Caco-2 (cell line): Measurements from ENCODE around the gene SIAE. TPM values are rescaled to one million over a fixed set of nuclear protein-coding genes. Genes with fewer than 3 reads are reported as not detected.

ENCODE experiments used
- BruUV-seq: library from RNA; stranded (reverse); fragments of 400-500 nt; replicated peaks from 2 replicates; lab custom pipeline; 2021; lab: Mats Ljungman, UMichigan
- CTCF ChIA-PET: fragments of 300-600 bp; sonication (Branson Sonifier 250); formaldehyde crosslinking; loops from one replicate; lab custom pipeline; 2022; ENCODE audit warnings: antibody characterized with exemption; lab: Charles Lee
- POLR2A ChIA-PET: fragments of 300-600 bp; sonication (Branson Sonifier 250); formaldehyde crosslinking; loops from one replicate; lab custom pipeline; 2022; ENCODE audit warnings: antibody characterized with exemption; lab: Charles Lee
- DNase-seq, 2 experiments: peaks; one replicate each; pipeline versions ENCODE4 v3.0.0 to v3.0.0-alpha.2; 2020 to 2022
- H3K27me3 ChIP-seq: replicated peaks from 2 replicates; pipeline ENCODE4 v1.6.0; 2011; ENCODE audit warnings: low read length; ENCODE audit not compliant: control insufficient read depth, insufficient read depth
- H3K36me3 ChIP-seq: 2 replicates; pipeline ENCODE4 v1.5.1; 2011; ENCODE audit warnings: low read length; ENCODE audit not compliant: control insufficient read depth, insufficient read depth
- H3K4me1 ChIP-seq: fragments of 250-450 bp; sonication (Bioruptor Pico); 2 replicates; pipeline ENCODE4 v1.5.1; 2020; ENCODE audit warnings: mild to moderate bottlenecking
- H3K4me3 ChIP-seq: 2 replicates; pipeline ENCODE4 v1.5.1; 2011; ENCODE audit warnings: low read depth, mild to moderate bottlenecking, control low read depth, low read length
- H3K9me3 ChIP-seq: fragments of 250-450 bp; sonication (Bioruptor Pico); 2 replicates; pipeline ENCODE4 v1.5.1; 2020; ENCODE audit warnings: mild to moderate bottlenecking, moderate library complexity
- H3K27ac Mint-ChIP-seq: one replicate; pipeline ENCODE4 v1.8.0; 2022; ENCODE audit warnings: mixed read lengths; ENCODE audit not compliant: unreplicated experiment
- H3K27me3 Mint-ChIP-seq: one replicate; pipeline ENCODE4 v1.8.0; 2022; ENCODE audit warnings: mixed read lengths; ENCODE audit not compliant: insufficient read depth, unreplicated experiment
- H3K36me3 Mint-ChIP-seq: one replicate; pipeline ENCODE4 v1.8.0; 2022; ENCODE audit warnings: mild to moderate bottlenecking, mixed read lengths; ENCODE audit not compliant: insufficient read depth, unreplicated experiment
- H3K4me1 Mint-ChIP-seq: one replicate; pipeline ENCODE4 v1.8.0; 2022; ENCODE audit warnings: low read depth, mixed read lengths; ENCODE audit not compliant: unreplicated experiment
- H3K4me3 Mint-ChIP-seq: one replicate; pipeline ENCODE4 v1.8.0; 2022; ENCODE audit warnings: mild to moderate bottlenecking, moderate library complexity, mixed read lengths; ENCODE audit not compliant: unreplicated experiment
- H3K9me3 Mint-ChIP-seq: one replicate; pipeline ENCODE4 v1.8.0; 2022; ENCODE audit warnings: mixed read lengths; ENCODE audit not compliant: unreplicated experiment
- CTCF ChIP-seq, 2 experiments: fragments of 200-600 bp in 1 of 2; IDR thresholded peaks; 1 replicate in 1 of 2; 2 replicates in 1 of 2; pipeline versions ENCODE4 v1.5.1 to v1.8.0; 2011 to 2022; ENCODE audit warnings: antibody characterized with exemption in 1 of 2, control low read depth in 1 of 2, inconsistent platforms in 1 of 2, low read depth in 1 of 2, low read length in 1 of 2, mild to moderate bottlenecking in 1 of 2, moderate library complexity in 1 of 2; ENCODE audit not compliant: insufficient read depth in 1 of 2, severe bottlenecking in 1 of 2, unreplicated experiment in 1 of 2
- intact Hi-C: fragments of 100-400 bp; cut with micrococcal nuclease; formaldehyde crosslinking; loops from one replicate; pipeline ENCODE4 v1.10.0; 2022; ENCODE audit not compliant: unreplicated experiment
- total RNA-seq: library from RNA; stranded (reverse); gene quantifications from 2 replicates; pipeline ENCODE4 v1.2.3, GENCODE V29; 2022

The SIAE gene
- total RNA-seq, 1 experiment from 2014 or later, result 33.7 TPM

- H3K4me3 ChIP-seq, result no peak overlapping the region
- no TSS peak for BruUV-seq
- DNase-seq, result no peak
- no peaks in the 10 kb centered on the region for H3K36me3 ChIP-seq
- TF ChIP-seq CTCF (IDR thresholded peaks at IDR 0.05; ENCODE audit: insufficient read depth in 1 of 2, low read depth in 1 of 2, low read length in 1 of 2, severe bottlenecking in 1 of 2, unreplicated experiment in 1 of 2), result no peak
- H3K9me3 ChIP-seq, result peaks cover 10% of the 10 kb centered on the region; the same call in 1 of the 2 replicates
- H3K9me3 Mint-ChIP-seq, result peaks cover 8% of the 10 kb centered on the region
- ChIA-PET POLR2A (no interaction called here), CTCF (no interaction called here)
- H3K4me3 Mint-ChIP-seq, result no peak overlapping the region
- H3K27me3 Mint-ChIP-seq, result peaks cover 4% of the 10 kb centered on the region
- H3K27me3 ChIP-seq, result no peaks in the 10 kb centered on the region
- H3K27ac Mint-ChIP-seq, result no peak overlapping the region
- no peaks in the 10 kb centered on the region for H3K4me1 Mint-ChIP-seq
- peaks cover 11% of the 10 kb centered on the region for H3K36me3 Mint-ChIP-seq
- intact Hi-C loops, result no loop called here
- H3K4me1 ChIP-seq, result 0 out of 2 replicates have a peak, but pooled peaks cover 9% of the 10 kb centered on the region
Observed at GRCh38 chr11:124678416-124678815, 4.9 kb upstream of the SIAE start.

GRCh38 chr11:124676386-124676785, 2.8 kb upstream of the SIAE start:
- intact Hi-C loops, result no loop called here
- ChIA-PET POLR2A (no interaction called here), CTCF (interaction anchor here (1.4 kb wide), 1 partner anchor 70 kb away, joined by 3 read pairs; no protein-coding TSS in a partner anchor)
- no peaks in the 10 kb centered on the region for H3K9me3 Mint-ChIP-seq
- H3K9me3 ChIP-seq, result no peaks in the 10 kb centered on the region; the same call in 1 of the 2 replicates
- no peak overlapping the region for H3K4me3 Mint-ChIP-seq
- peaks cover 19% of the 10 kb centered on the region for H3K36me3 Mint-ChIP-seq
- no peak for TF ChIP-seq CTCF (IDR thresholded peaks at IDR 0.05; ENCODE audit: insufficient read depth in 1 of 2, low read depth in 1 of 2, low read length in 1 of 2, severe bottlenecking in 1 of 2, unreplicated experiment in 1 of 2)
- no peaks in the 10 kb centered on the region for H3K36me3 ChIP-seq
- H3K27me3 ChIP-seq, result no peaks in the 10 kb centered on the region
- H3K27ac Mint-ChIP-seq, result no peak overlapping the region
- no peaks in the 10 kb centered on the region for H3K4me1 Mint-ChIP-seq
- peaks cover 4% of the 10 kb centered on the region for H3K27me3 Mint-ChIP-seq
- DNase-seq, result no peak
- peaks cover 19% of the 10 kb centered on the region for H3K4me1 ChIP-seq
- no TSS peak for BruUV-seq
- no peak overlapping the region for H3K4me3 ChIP-seq

- POLR2A ChIA-PET, result interaction anchor here (0.6 kb wide), 1 partner anchor 64 kb away, joined by 4 read pairs; no protein-coding TSS in a partner anchor
Observed at GRCh38 chr11:124674571-124674970, 1.0 kb upstream of the SIAE start.

More at GRCh38 chr11:124674571-124674970, 1.0 kb upstream of the SIAE start:
- H3K27me3 ChIP-seq, result no peaks in the 10 kb centered on the region
- Mint-ChIP-seq H3K27me3 (no peaks in the 10 kb centered on the region), H3K27ac (peak overlapping the region; percentile 95), H3K4me3 (peak overlapping the region; percentile 90), H3K9me3 (no peaks in the 10 kb centered on the region), H3K4me1 (no peaks in the 10 kb centered on the region), H3K36me3 (peaks cover 19% of the 10 kb centered on the region)
- H3K36me3 ChIP-seq, result no peaks in the 10 kb centered on the region
- peak overlapping the region; percentile 55 for H3K4me3 ChIP-seq
- no peaks in the 10 kb centered on the region; the same call in 1 of the 2 replicates for H3K9me3 ChIP-seq
- CTCF ChIA-PET, result interaction anchor here (2.3 kb wide), 1 partner anchor 84 kb away, joined by 13 read pairs; no protein-coding TSS in a partner anchor
- peaks cover 19% of the 10 kb centered on the region for H3K4me1 ChIP-seq
- TF ChIP-seq CTCF (IDR thresholded peaks at IDR 0.05; ENCODE audit: insufficient read depth in 1 of 2, low read depth in 1 of 2, low read length in 1 of 2, severe bottlenecking in 1 of 2, unreplicated experiment in 1 of 2), result no peak
- BruUV-seq, result no TSS peak
- DNase-seq, result no peak
- intact Hi-C loops, result no loop called here
